HepG2 (cell line): ENCODE results near the gene RAB40A. TPM values are rescaled to one million over a fixed set of nuclear protein-coding genes. Genes with fewer than 3 reads are reported as not detected.

Experiments
- ATAC-seq: fragments of 200-7000 bp; cut with Tn5 transposase; 3 replicates; pipeline ENCODE4 v1.9.1; 2020; ENCODE audit warnings: mild to moderate bottlenecking, moderate library complexity
- BruUV-seq: library from RNA; stranded (reverse); fragments of 400-500 nt; replicated peaks from 2 replicates; lab custom pipeline; 2021; lab: Mats Ljungman, UMichigan
- CTCF ChIA-PET: fragments of 300-600 bp; formaldehyde crosslinking; extraction: SDS; loops from one replicate; lab custom pipeline; 2021; ENCODE audit warnings: low total read pairs, inconsistent platforms, low intra/inter-chr PET ratio; lab: Yijun Ruan, JAX
- POLR2A ChIA-PET: fragments of 350-600 bp; sonication (Branson Sonifier 250); formaldehyde crosslinking; loops from one replicate; lab custom pipeline; 2020; ENCODE audit warnings: antibody characterized with exemption, inconsistent platforms; lab: Yijun Ruan, JAX
- DNase-seq: peaks from one replicate; pipeline ENCODE4 v3.0.0-alpha.2; 2015; ENCODE audit warnings: low spot score
- FAIRE-seq: peaks from 3 replicates; lab custom pipeline; 2011; peaks lifted over from hg19 to GRCh38; lab: Jason Lieb, UNC
- H2AFZ ChIP-seq: one replicate; pipeline ENCODE4 v1.6.1; 2011; ENCODE audit warnings: low read length, inconsistent platforms
- H3K27ac ChIP-seq: fragments of 300-600 bp; 3 replicates; pipeline ENCODE4 v1.8.0; 2011; ENCODE audit warnings: mixed run types, mild to moderate bottlenecking, mixed read lengths, low read length, inconsistent platforms; ENCODE audit not compliant: insufficient read depth; ENCODE audit errors: extremely low read length
- H3K27me3 ChIP-seq, 2 experiments: fragments of 200-600 bp in 1 of 2; 2 replicates in 1 of 2; 3 replicates in 1 of 2; pipeline versions ENCODE4 v1.6.0 to v1.8.0; 2011; ENCODE audit warnings: low read length in 2 of 2, mild to moderate bottlenecking in 2 of 2, moderate library complexity in 2 of 2, inconsistent platforms in 1 of 2; ENCODE audit not compliant: insufficient read depth in 2 of 2, control insufficient read depth in 1 of 2
- H3K36me3 ChIP-seq, 2 experiments: fragments of 200-600 bp in 1 of 2; replicated peaks in 1 of 2; 2 replicates in 1 of 2; 3 replicates in 1 of 2; pipeline versions ENCODE4 v1.5.1 to v1.8.0; 2011; ENCODE audit warnings: low read length in 2 of 2, inconsistent platforms in 1 of 2; ENCODE audit not compliant: insufficient read depth in 2 of 2, control insufficient read depth in 1 of 2
- H3K4me1 ChIP-seq: 2 replicates; pipeline ENCODE4 v1.5.1; 2012; ENCODE audit warnings: low read length, inconsistent platforms; ENCODE audit not compliant: insufficient read depth
- H3K4me2 ChIP-seq: 2 replicates; pipeline ENCODE4 v1.6.0; 2011; ENCODE audit warnings: low read depth, low read length, inconsistent platforms
- H3K4me3 ChIP-seq, 3 experiments: fragments of 200-600 bp in 1 of 3; sonication (generic), shearing (Covaris generic) in 1 of 3; replicated peaks in 1 of 3; 2 replicates each; pipeline ENCODE4 v1.5.1; 2011 to 2016; ENCODE audit warnings: low read length in 3 of 3, inconsistent platforms in 2 of 3, low read depth in 2 of 3, mild to moderate bottlenecking in 2 of 3, control low read depth in 1 of 3, mixed read lengths in 1 of 3; ENCODE audit not compliant: insufficient read depth in 1 of 3
- H3K79me2 ChIP-seq: one replicate; pipeline ENCODE4 v1.6.1; 2011; ENCODE audit warnings: low read length, inconsistent platforms; ENCODE audit not compliant: insufficient read depth
- H3K9ac ChIP-seq: 2 replicates; pipeline ENCODE4 v1.6.0; 2011; ENCODE audit warnings: mild to moderate bottlenecking, low read depth, low read length, inconsistent platforms; ENCODE audit not compliant: insufficient read depth
- H3K9me3 ChIP-seq: 2 replicates; pipeline ENCODE4 v1.5.1; 2012; ENCODE audit warnings: mild to moderate bottlenecking, low read length
- H4K20me1 ChIP-seq: 2 replicates; pipeline ENCODE4 v1.6.0; 2011; ENCODE audit warnings: inconsistent platforms, mild to moderate bottlenecking, low read length, moderate library complexity; ENCODE audit not compliant: insufficient read depth
- BCL3 ChIP-seq: sonication (generic); formaldehyde crosslinking; IDR thresholded peaks from 2 replicates; pipeline ENCODE4 v1.5.1; 2020; ENCODE audit warnings: mild to moderate bottlenecking, missing genetic modification reagents, moderate library complexity
- HMG20A ChIP-seq: IDR thresholded peaks from 2 replicates; pipeline ENCODE4 v1.6.1; 2016; ENCODE audit warnings: borderline replicate concordance
- KMT2A ChIP-seq: sonication (generic); formaldehyde crosslinking; IDR thresholded peaks from 2 replicates; pipeline ENCODE4 v1.4.0; 2020; ENCODE audit warnings: missing genetic modification reagents
- PREB ChIP-seq: sonication (generic); formaldehyde crosslinking; IDR thresholded peaks from 2 replicates; pipeline ENCODE4 v1.4.0; 2020; ENCODE audit warnings: missing genetic modification reagents
- SNAPC5 ChIP-seq: sonication (generic); formaldehyde crosslinking; IDR thresholded peaks from 2 replicates; pipeline ENCODE4 v1.8.1; 2023; ENCODE audit warnings: mild to moderate bottlenecking, missing genetic modification reagents, borderline replicate concordance
- TCF7 ChIP-seq: sonication (generic); IDR thresholded peaks from 2 replicates; pipeline ENCODE4 v1.6.1; 2016; ENCODE audit warnings: antibody characterized with exemption, low read depth
- ZFP36L1 ChIP-seq: sonication (generic); formaldehyde crosslinking; IDR thresholded peaks from 2 replicates; pipeline ENCODE4 v1.8.0; 2022; ENCODE audit warnings: mild to moderate bottlenecking, missing genetic modification reagents, moderate library complexity
- ZNF362 ChIP-seq: sonication (generic); formaldehyde crosslinking; IDR thresholded peaks from 2 replicates; pipeline ENCODE4 v1.4.0; 2020; ENCODE audit warnings: missing genetic modification reagents, mild to moderate bottlenecking, borderline replicate concordance
- ZNF441 ChIP-seq: sonication (generic); formaldehyde crosslinking; IDR thresholded peaks from 2 replicates; pipeline ENCODE4 v1.7.0; 2021; ENCODE audit warnings: missing genetic modification reagents, borderline replicate concordance
- ZNF501 ChIP-seq: sonication (generic); formaldehyde crosslinking; IDR thresholded peaks from 2 replicates; pipeline ENCODE4 v1.5.1; 2020; ENCODE audit warnings: mild to moderate bottlenecking, moderate library complexity, missing genetic modification reagents
- ZNF572 ChIP-seq: sonication (generic); formaldehyde crosslinking; IDR thresholded peaks from 2 replicates; pipeline ENCODE4 v1.5.1; 2020; ENCODE audit warnings: mild to moderate bottlenecking, missing genetic modification reagents
- ZNF644 ChIP-seq: IDR thresholded peaks from 2 replicates; pipeline ENCODE4 v1.6.1; 2016; ENCODE audit warnings: low read depth
- ZNF784 ChIP-seq: sonication (generic); formaldehyde crosslinking; IDR thresholded peaks from 2 replicates; pipeline ENCODE4 v1.5.1; 2020; ENCODE audit warnings: missing genetic modification reagents, mild to moderate bottlenecking, borderline replicate concordance
- ZSCAN30 ChIP-seq: sonication (generic); formaldehyde crosslinking; IDR thresholded peaks from 2 replicates; pipeline ENCODE4 v1.5.0; 2020; ENCODE audit warnings: mild to moderate bottlenecking, missing genetic modification reagents
- WGBS: methylation state at CpG from one replicate; pipeline ENCODE4 v1.1.6; 2017; ENCODE audit warnings: low lambda C conversion rate; 5-methylcytosine and 5-hydroxymethylcytosine counted together
- in situ Hi-C: cut with HindIII; loops from 2 replicates; pipeline ENCODE4 v1.10.0; 2017; ENCODE audit warnings: low pct_unique_long_range_greater_than_20kb; ENCODE audit not compliant: extremely low pct_ligation_motif_present
- intact Hi-C: fragments of 100-400 bp; cut with micrococcal nuclease; formaldehyde crosslinking; loops from one replicate; pipeline ENCODE4 v1.10.0; 2022; ENCODE audit not compliant: unreplicated experiment
- polyA plus RNA-seq, 8 experiments: library from polyadenylated mRNA; depleted of rRNA in 3 of 8; stranded (reverse) in 7 of 8; unstranded in 1 of 8; fragments of >200 nt; fragmentation: Illumina TruSeq in 4 of 8; extraction: Trizol in 4 of 8; gene quantifications; 2 replicates each; pipeline versions ENCODE4 v1.2.1 to v1.2.3, GENCODE V29; 2011 to 2016; ENCODE audit warnings: low read depth in 4 of 8, missing spikeins in 1 of 8, mixed read lengths in 1 of 8; ENCODE audit not compliant: insufficient read depth in 1 of 8
- total RNA-seq, 5 experiments: library from RNA; depleted of rRNA; stranded (reverse); fragments of >200 nt; fragmentation: Illumina TruSeq; extraction: Trizol; gene quantifications; 2 replicates each; pipeline ENCODE4 v1.2.3, GENCODE V29; 2016; ENCODE audit warnings: low read depth in 1 of 5

RAB40A gene
- total and polyA plus RNA-seq, 2 of the 13 experiments (the other 11 are each of a cell fraction or from before 2014, with no cell fraction given) = 0.11 TPM; not detected in 1

- Histone ChIP-seq H3K79me2 (no peaks in the 10 kb centered on the region), H3K9ac (no peak overlapping the region), H3K27me3 (no peaks in the 10 kb centered on the region), H3K36me3 (no peaks in the 10 kb centered on the region), H3K27ac (no peak overlapping the region), H2AFZ (no peak overlapping the region), H3K4me3 (no peak overlapping the region), H3K4me2 (no peak overlapping the region), H3K4me1 (no peaks in the 10 kb centered on the region), H4K20me1 (no peaks in the 10 kb centered on the region), H3K9me3 (no peaks in the 10 kb centered on the region)
- ChIA-PET CTCF (no interaction called here), POLR2A (no interaction called here)
- no peak for DNase-seq
- BruUV-seq = no TSS peak
- no peak for TF ChIP-seq ZSCAN30
- TF ChIP-seq HMG20A (CRISPR knock-in tag) = no peak
- TF ChIP-seq ZFP36L1 (CRISPR knock-in tag) = no peak
- TF ChIP-seq KMT2A = no peak
- TF ChIP-seq SNAPC5 (CRISPR knock-in tag) = no peak
- TF ChIP-seq TCF7 = no peak
- TF ChIP-seq ZNF441 (CRISPR knock-in tag) = no peak
- no peak for TF ChIP-seq ZNF572 (CRISPR knock-in tag)
- intact Hi-C loops = no loop called here
- 18% methylated on average over 1 of the region's 1 CpG for WGBS
- in situ Hi-C loops = no loop called here
- ATAC-seq = no peak
- FAIRE-seq = no peak
Measured at GRCh38 chrX:103565752-103566151, 46.5 kb upstream of the RAB40A start.

GRCh38 chrX:103565197-103565596 lies 45.9 kb upstream of the RAB40A start:
- Histone ChIP-seq H3K4me3 (no peak overlapping the region), H3K4me1 (no peaks in the 10 kb centered on the region), H3K9ac (no peak overlapping the region), H4K20me1 (no peaks in the 10 kb centered on the region), H3K9me3 (no peaks in the 10 kb centered on the region), H3K36me3 (no peaks in the 10 kb centered on the region), H2AFZ (no peak overlapping the region), H3K27me3 (no peaks in the 10 kb centered on the region), H3K4me2 (no peak overlapping the region), H3K79me2 (no peaks in the 10 kb centered on the region), H3K27ac (no peak overlapping the region)
- DNase-seq = no peak
- no TSS peak for BruUV-seq
- no peak for ATAC-seq
- ChIA-PET CTCF (no interaction called here), POLR2A (no interaction called here)
- whole genome bisulfite sequencing = 50% methylated on average over 4 of the region's 4 CpGs
- intact Hi-C loops = no loop called here
- in situ Hi-C loops = no loop called here
- no peak for FAIRE-seq
- TF ChIP-seq ZNF362 (CRISPR knock-in tag) (no peak), PREB (no peak), ZNF501 (CRISPR knock-in tag) (no peak), ZNF644 (CRISPR knock-in tag) (no peak), BCL3 (no peak), ZNF784 (no peak)
